ENCODE data around the gene MTCH1.

Gene MTCH1

GRCh38 chr6:36985808-36986703 lies at the start of gene MTCH1:
Gene MTCH1, minus strand, starts transcription at chr6:36986196. Its CDS starts 23 bp downstream, at chr6:36986173.
- peak; percentile 55 to 79 for DNase-seq (ENCODE audit: extremely low read depth in 1 of 2, low read depth in 1 of 2)

GRCh38 chr6:37033819-37034795 lies 48.1 kb upstream of the MTCH1 start:
- DNase-seq (ENCODE audit: extremely low read depth in 1 of 2, low read depth in 1 of 2), result no peak

GRCh38 chr6:37033255-37033654 lies 47.3 kb upstream of the MTCH1 start:
- no peak for DNase-seq (ENCODE audit: extremely low read depth in 1 of 2, low read depth in 1 of 2)

GRCh38 chr6:37032239-37032638 lies 46.2 kb upstream of the MTCH1 start:
- DNase-seq (ENCODE audit: extremely low read depth in 1 of 2, low read depth in 1 of 2), result no peak

GRCh38 chr6:37030599-37030998 lies 44.6 kb upstream of the MTCH1 start:
- DNase-seq (ENCODE audit: extremely low read depth in 1 of 2, low read depth in 1 of 2), result no peak

GRCh38 chr6:37029249-37029971 lies 43.4 kb upstream of the MTCH1 start:
- DNase-seq (ENCODE audit: extremely low read depth in 1 of 2, low read depth in 1 of 2), result no peak

GRCh38 chr6:37027811-37028469 lies 41.9 kb upstream of the MTCH1 start:
- no peak for DNase-seq (ENCODE audit: extremely low read depth in 1 of 2, low read depth in 1 of 2)

GRCh38 chr6:37027036-37027720 lies 41.2 kb upstream of the MTCH1 start:
- DNase-seq (ENCODE audit: extremely low read depth in 1 of 2, low read depth in 1 of 2), result no peak

- no peak for DNase-seq (ENCODE audit: extremely low read depth in 1 of 2, low read depth in 1 of 2)
These were observed 39.8 kb upstream of the MTCH1 start for GRCh38 chr6:37025621-37026466.

GRCh38 chr6:37024656-37025337 lies 38.8 kb upstream of the MTCH1 start:
- no peak for DNase-seq (ENCODE audit: extremely low read depth in 1 of 2, low read depth in 1 of 2)

GRCh38 chr6:37022135-37022863 lies 36.3 kb upstream of the MTCH1 start:
- no peak for DNase-seq (ENCODE audit: extremely low read depth in 1 of 2, low read depth in 1 of 2)

GRCh38 chr6:37021356-37022129 lies 35.5 kb upstream of the MTCH1 start:
- peak; percentile 22 to 40 for DNase-seq (ENCODE audit: extremely low read depth in 1 of 2, low read depth in 1 of 2)

- no peak for DNase-seq (ENCODE audit: extremely low read depth in 1 of 2, low read depth in 1 of 2)
These were observed 34.8 kb upstream of the MTCH1 start for GRCh38 chr6:37020812-37021211.

- DNase-seq (ENCODE audit: extremely low read depth in 1 of 2, low read depth in 1 of 2), result no peak
These were observed 34.4 kb upstream of the MTCH1 start for GRCh38 chr6:37020381-37020780.

- DNase-seq (ENCODE audit: extremely low read depth in 1 of 2, low read depth in 1 of 2), result no peak
These were observed 33.1 kb upstream of the MTCH1 start for GRCh38 chr6:37019065-37019450.

GRCh38 chr6:37018198-37019064 lies 32.4 kb upstream of the MTCH1 start:
- DNase-seq (ENCODE audit: extremely low read depth in 1 of 2, low read depth in 1 of 2), result peak; percentile 76
